ENCODE measurements around the gene ELOVL5.

The ELOVL5 gene

GRCh38 chr6:53269827-53270226 lies 78.9 kb downstream of the ELOVL5 start:
- Histone ChIP-seq H3K9me3 (ENCODE audit: control insufficient read depth, insufficient read depth, low read length) (no peaks in the 10 kb centered on the region), H3K4me1 (ENCODE audit: insufficient read depth, low read length) (no peaks in the 10 kb centered on the region), H3K9ac (ENCODE audit: low read depth, low read length) (no peak overlapping the region), H3K36me3 (ENCODE audit: insufficient read depth, low read length) (peaks cover 8% of the 10 kb centered on the region)

DNA sequence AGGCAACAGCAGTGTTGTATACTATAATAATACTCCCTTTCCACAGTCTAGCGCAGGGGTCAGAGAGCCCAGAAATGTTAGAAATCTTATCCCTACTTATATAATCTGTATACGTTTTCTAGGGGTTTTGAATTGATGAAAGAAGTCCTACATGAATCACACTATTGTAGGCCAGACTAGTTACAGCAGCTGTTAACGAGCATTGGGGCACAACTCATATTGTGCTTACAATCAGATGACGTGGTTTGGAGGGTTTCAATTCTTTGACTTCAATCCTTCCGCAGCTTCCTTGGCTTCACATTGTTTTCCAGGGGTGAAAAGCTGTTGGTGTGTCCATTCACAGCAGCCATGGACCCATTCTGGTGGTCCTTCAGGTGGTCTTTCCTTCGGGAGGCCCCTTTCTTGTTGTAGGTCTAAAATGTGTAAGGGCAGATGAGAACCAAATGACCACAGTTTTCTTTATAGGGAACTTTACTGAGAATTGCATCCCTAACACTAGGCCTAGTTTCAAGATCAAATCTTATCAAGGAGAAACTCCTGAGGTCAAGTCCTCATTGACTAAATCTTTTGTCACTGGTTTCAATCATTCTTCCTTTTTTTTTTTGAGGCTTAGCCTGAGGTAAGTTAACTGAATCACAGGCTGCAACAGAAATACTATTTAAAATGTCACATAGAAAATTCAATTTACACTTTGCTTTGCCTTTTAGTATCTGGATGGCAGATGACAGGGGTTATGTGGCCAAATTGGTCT lies 79.7 kb downstream of the ELOVL5 start:
- Histone ChIP-seq H3K9me3 (ENCODE audit: control insufficient read depth, insufficient read depth, low read length) (no peaks in the 10 kb centered on the region), H3K4me1 (ENCODE audit: insufficient read depth, low read length) (no peaks in the 10 kb centered on the region), H3K36me3 (ENCODE audit: insufficient read depth, low read length) (peaks cover 5% of the 10 kb centered on the region), H3K9ac (ENCODE audit: low read depth, low read length) (no peak overlapping the region)

DNA sequence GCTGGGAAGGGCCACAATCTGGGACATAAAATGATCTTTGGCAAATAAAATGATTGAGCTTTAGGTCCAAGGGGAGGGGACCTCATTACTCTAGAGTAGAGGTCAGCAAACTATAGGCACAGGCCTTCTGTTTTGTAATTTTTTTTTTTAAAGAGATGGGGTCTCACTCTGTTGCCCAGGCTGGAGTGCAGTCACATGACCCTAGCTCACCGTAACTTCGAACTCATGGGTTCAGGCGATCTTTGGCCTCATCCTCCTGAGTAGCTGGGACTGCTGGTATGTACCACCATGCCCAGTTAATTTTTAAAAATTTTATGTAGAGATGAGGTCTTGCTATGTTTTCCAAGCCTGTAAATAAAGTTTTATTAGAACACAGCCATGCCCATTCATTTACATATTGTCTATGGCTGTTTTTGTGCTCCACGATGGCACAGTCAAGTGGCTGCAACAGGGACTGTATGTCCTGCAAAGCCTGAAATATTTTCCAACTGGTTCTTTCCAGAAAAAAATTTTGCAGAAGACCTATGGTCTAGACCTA lies 82.1 kb downstream of the ELOVL5 start:
- no peaks in the 10 kb centered on the region for H3K4me1 ChIP-seq (ENCODE audit: insufficient read depth, low read length)
- no peaks in the 10 kb centered on the region; the same call in none of the 2 replicates for H3K36me3 ChIP-seq (ENCODE audit: insufficient read depth, low read length)
- H3K9me3 ChIP-seq (ENCODE audit: control insufficient read depth, insufficient read depth, low read length), result no peaks in the 10 kb centered on the region
- H3K9ac ChIP-seq (ENCODE audit: low read depth, low read length), result no peak overlapping the region

DNA sequence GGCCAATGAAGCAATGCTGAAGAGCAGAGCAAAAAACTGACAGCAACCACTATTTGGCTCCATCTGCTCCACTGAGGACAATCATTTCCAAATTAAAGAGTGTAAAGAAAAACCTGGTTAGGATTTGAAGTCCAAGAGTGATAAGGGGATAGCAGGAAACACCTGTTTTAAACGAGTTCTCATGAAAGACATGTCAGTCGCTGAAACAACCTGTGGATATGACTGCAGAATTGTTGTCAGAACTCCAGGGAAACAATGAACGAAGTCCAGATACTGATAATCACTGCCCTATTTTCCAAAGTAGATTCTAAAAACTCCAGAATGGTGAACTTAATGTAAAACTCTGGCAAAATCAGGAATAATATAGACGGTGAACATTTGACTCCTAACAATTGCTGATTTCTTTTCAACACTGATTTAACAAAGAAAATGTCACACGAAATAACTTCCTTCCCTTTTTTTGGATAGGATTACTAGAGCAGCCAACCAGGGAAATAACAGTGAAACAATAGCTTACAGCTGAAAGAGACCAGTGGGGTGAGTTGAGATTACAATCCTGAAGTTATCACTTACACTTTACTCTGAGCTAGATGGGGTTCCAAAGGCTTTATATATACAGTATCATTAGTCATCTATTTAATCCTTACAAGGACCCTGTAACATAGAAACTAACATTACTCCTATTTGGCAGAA lies 83.7 kb downstream of the ELOVL5 start:
- H3K9me3 ChIP-seq (ENCODE audit: control insufficient read depth, insufficient read depth, low read length), result no peaks in the 10 kb centered on the region
- no peak overlapping the region for H3K9ac ChIP-seq (ENCODE audit: low read depth, low read length)
- no peaks in the 10 kb centered on the region for H3K4me1 ChIP-seq (ENCODE audit: insufficient read depth, low read length)
- peaks cover 11% of the 10 kb centered on the region for H3K36me3 ChIP-seq (ENCODE audit: insufficient read depth, low read length)

DNA sequence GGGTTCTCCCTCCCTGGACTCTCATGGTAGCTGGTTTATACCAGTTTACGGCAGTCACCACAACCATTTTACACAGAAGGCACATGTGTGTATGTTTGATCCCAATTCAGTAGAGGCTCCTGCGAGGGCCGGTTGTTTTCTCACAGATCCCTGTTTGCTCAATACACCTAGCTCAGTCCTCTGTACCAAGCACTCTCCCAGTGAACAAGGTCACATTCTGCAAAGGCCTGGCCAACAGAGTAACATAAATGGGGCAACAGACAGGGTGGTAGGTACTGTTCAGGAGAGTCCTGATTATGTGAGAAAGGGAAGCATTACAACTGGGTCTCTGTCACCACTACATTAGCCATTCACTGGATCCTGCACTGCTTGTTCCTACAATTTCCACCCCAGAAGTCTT lies 84.4 kb downstream of the ELOVL5 start:
- Histone ChIP-seq H3K9ac (ENCODE audit: low read depth, low read length) (no peak overlapping the region), H3K4me1 (ENCODE audit: insufficient read depth, low read length) (no peaks in the 10 kb centered on the region), H3K36me3 (ENCODE audit: insufficient read depth, low read length) (peaks cover 15% of the 10 kb centered on the region), H3K9me3 (ENCODE audit: control insufficient read depth, insufficient read depth, low read length) (no peaks in the 10 kb centered on the region)

- Histone ChIP-seq H3K36me3 (ENCODE audit: insufficient read depth, low read length) (peaks cover 15% of the 10 kb centered on the region), H3K9me3 (ENCODE audit: control insufficient read depth, insufficient read depth, low read length) (no peaks in the 10 kb centered on the region), H3K4me1 (ENCODE audit: insufficient read depth, low read length) (no peaks in the 10 kb centered on the region), H3K9ac (ENCODE audit: low read depth, low read length) (no peak overlapping the region)
Observed at GRCh38 chr6:53263917-53264316, 84.8 kb downstream of the ELOVL5 start.

- no peak overlapping the region for H3K9ac ChIP-seq (ENCODE audit: low read depth, low read length)
- no peaks in the 10 kb centered on the region for H3K4me1 ChIP-seq (ENCODE audit: insufficient read depth, low read length)
- peaks cover 15% of the 10 kb centered on the region for H3K36me3 ChIP-seq (ENCODE audit: insufficient read depth, low read length)
- H3K9me3 ChIP-seq (ENCODE audit: control insufficient read depth, insufficient read depth, low read length), result no peaks in the 10 kb centered on the region
Observed at GRCh38 chr6:53259860-53260580, 88.7 kb downstream of the ELOVL5 start.

- no peak overlapping the region for H3K9ac ChIP-seq (ENCODE audit: low read depth, low read length)
- H3K4me1 ChIP-seq (ENCODE audit: insufficient read depth, low read length), result no peaks in the 10 kb centered on the region
- H3K9me3 ChIP-seq (ENCODE audit: control insufficient read depth, insufficient read depth, low read length), result no peaks in the 10 kb centered on the region
- H3K36me3 ChIP-seq (ENCODE audit: insufficient read depth, low read length), result peaks cover 15% of the 10 kb centered on the region
Observed at GRCh38 chr6:53258774-53259155, 90.0 kb downstream of the ELOVL5 start.

DNA sequence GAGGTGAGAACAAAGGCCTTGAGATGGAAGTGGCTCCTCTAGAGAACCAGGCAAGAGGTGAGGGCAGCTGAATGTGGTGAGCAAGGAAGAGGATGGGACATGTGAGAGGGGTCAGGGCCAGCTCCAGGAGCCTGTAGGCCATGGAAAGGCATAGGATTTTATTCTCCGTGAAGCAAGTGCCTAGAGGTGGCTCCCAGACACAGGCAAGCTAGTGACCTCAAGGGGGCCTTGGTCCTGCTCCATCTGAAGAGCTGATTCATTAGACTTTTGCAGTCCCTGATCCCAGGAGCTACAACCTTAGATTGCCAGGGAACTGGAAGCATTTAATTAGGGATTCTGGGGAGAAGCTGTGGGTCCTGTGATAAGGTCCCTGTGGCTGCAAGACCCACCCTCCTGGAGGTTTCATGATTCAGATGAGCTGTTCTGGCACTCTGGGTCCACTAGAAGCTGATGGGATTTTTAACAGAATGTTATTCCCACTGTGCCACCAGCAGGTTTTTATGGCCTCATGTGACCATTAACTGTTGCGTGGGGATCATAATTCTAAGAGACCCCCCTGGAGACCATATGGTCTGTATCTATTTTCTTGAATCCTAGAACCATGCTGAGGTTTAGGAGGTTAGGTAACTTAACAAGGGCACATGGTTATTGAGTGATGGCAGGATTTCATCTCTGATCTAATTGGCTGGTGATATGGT lies 90.5 kb downstream of the ELOVL5 start:
- no peaks in the 10 kb centered on the region for H3K9me3 ChIP-seq (ENCODE audit: control insufficient read depth, insufficient read depth, low read length)
- no peak overlapping the region for H3K9ac ChIP-seq (ENCODE audit: low read depth, low read length)
- no peaks in the 10 kb centered on the region for H3K4me1 ChIP-seq (ENCODE audit: insufficient read depth, low read length)
- H3K36me3 ChIP-seq (ENCODE audit: insufficient read depth, low read length), result peaks cover 15% of the 10 kb centered on the region

DNA sequence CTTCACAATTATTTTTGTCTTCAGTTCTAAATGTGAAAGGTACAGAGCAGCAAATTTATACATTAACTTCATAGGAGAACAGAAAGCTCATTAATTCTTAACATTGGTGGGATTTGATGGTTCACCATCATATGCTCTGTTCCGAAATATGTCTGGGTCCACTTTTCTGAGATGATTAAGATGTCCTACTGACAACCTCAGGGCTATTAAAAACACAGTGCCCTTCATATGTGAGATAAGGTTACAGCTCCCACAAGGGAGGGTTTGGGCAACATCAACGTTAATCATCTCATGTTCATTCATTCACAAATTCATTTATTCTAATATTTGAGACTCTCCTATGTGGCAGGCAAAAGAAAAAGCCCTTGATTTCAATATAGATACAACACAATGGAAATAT lies 91.2 kb downstream of the ELOVL5 start:
- H3K9ac ChIP-seq (ENCODE audit: low read depth, low read length), result no peak overlapping the region
- H3K36me3 ChIP-seq (ENCODE audit: insufficient read depth, low read length), result peaks cover 15% of the 10 kb centered on the region
- H3K9me3 ChIP-seq (ENCODE audit: control insufficient read depth, insufficient read depth, low read length), result no peaks in the 10 kb centered on the region
- H3K4me1 ChIP-seq (ENCODE audit: insufficient read depth, low read length), result no peaks in the 10 kb centered on the region

GRCh38 chr6:53257001-53257400 lies 91.7 kb downstream of the ELOVL5 start:
- Histone ChIP-seq H3K36me3 (ENCODE audit: insufficient read depth, low read length) (peaks cover 15% of the 10 kb centered on the region), H3K9ac (ENCODE audit: low read depth, low read length) (no peak overlapping the region), H3K9me3 (ENCODE audit: control insufficient read depth, insufficient read depth, low read length) (no peaks in the 10 kb centered on the region), H3K4me1 (ENCODE audit: insufficient read depth, low read length) (no peaks in the 10 kb centered on the region)

GRCh38 chr6:53252177-53252692 lies 96.5 kb downstream of the ELOVL5 start:
- Histone ChIP-seq H3K9me3 (ENCODE audit: control insufficient read depth, insufficient read depth, low read length) (no peaks in the 10 kb centered on the region), H3K9ac (ENCODE audit: low read depth, low read length) (no peak overlapping the region), H3K4me1 (ENCODE audit: insufficient read depth, low read length) (no peaks in the 10 kb centered on the region), H3K36me3 (ENCODE audit: insufficient read depth, low read length) (no peaks in the 10 kb centered on the region)

- H3K9ac ChIP-seq (ENCODE audit: low read depth, low read length), result no peak overlapping the region
- no peaks in the 10 kb centered on the region for H3K36me3 ChIP-seq (ENCODE audit: insufficient read depth, low read length)
Observed at GRCh38 chr6:53251033-53251672, 97.6 kb downstream of the ELOVL5 start.

More at GRCh38 chr6:53251033-53251672, 97.6 kb downstream of the ELOVL5 start:
- H3K4me1 ChIP-seq (ENCODE audit: insufficient read depth, low read length), result no peaks in the 10 kb centered on the region
- no peaks in the 10 kb centered on the region for H3K9me3 ChIP-seq (ENCODE audit: control insufficient read depth, insufficient read depth, low read length)
